ENCODE measurements around the gene DEPDC5.

DEPDC5 gene

GRCh38 chr22:31841078-31841827 lies 87.4 kb downstream of the DEPDC5 start:
- H3K9me3 ChIP-seq (ENCODE audit: control insufficient read depth in 1 of 2, low read length in 2 of 2): no peaks in the 10 kb centered on the region
- no peak overlapping the region for H3K4me3 ChIP-seq (ENCODE audit: low read depth in 1 of 2, low read length in 2 of 2)
- no peak overlapping the region for H3K27ac ChIP-seq (ENCODE audit: low read depth, low read length)
- H3K27me3 ChIP-seq (ENCODE audit: control insufficient read depth in 1 of 2, insufficient read depth in 2 of 2, low read length in 2 of 2): no peaks in the 10 kb centered on the region
- no peak overlapping the region for H3K9ac ChIP-seq (ENCODE audit: low read depth in 1 of 2, low read length in 2 of 2)
- H3K4me1 ChIP-seq (ENCODE audit: control insufficient read depth in 1 of 2, insufficient read depth in 2 of 2, low read length in 2 of 2): no peaks in the 10 kb centered on the region
- peaks cover 17 to 65% of the 10 kb centered on the region in 2 donors for H3K36me3 ChIP-seq (ENCODE audit: control insufficient read depth in 1 of 2, insufficient read depth in 2 of 2, low read length in 2 of 2)

DNA sequence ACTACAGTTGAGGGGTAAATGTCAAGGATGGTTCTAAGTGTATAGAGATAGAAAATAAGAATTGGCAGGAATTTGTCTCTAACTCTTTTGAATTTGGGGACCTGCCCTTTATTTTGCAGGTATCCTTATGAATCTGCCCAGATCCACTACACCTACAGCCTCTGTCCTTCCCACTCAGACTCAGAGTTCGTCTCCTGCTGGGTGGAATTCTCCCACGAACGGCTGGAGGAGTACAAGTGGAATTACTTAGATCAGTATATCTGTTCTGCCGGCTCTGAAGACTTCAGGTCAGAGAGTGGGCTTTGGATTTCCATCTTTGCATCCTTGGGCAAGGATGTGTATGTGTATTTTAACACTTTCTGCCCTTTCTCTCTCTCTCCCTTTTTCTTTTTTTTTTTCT lies 89.7 kb downstream of the DEPDC5 start:
- no peak overlapping the region for H3K9ac ChIP-seq (ENCODE audit: low read depth in 1 of 2, low read length in 2 of 2)
- no peak overlapping the region for H3K27ac ChIP-seq (ENCODE audit: low read depth, low read length)
- H3K9me3 ChIP-seq (ENCODE audit: control insufficient read depth in 1 of 2, low read length in 2 of 2): no peaks in the 10 kb centered on the region
- H3K27me3 ChIP-seq (ENCODE audit: control insufficient read depth in 1 of 2, insufficient read depth in 2 of 2, low read length in 2 of 2): no peaks in the 10 kb centered on the region
- peaks cover 29 to 71% of the 10 kb centered on the region in 2 donors for H3K36me3 ChIP-seq (ENCODE audit: control insufficient read depth in 1 of 2, insufficient read depth in 2 of 2, low read length in 2 of 2)
- no peak overlapping the region for H3K4me3 ChIP-seq (ENCODE audit: low read depth in 1 of 2, low read length in 2 of 2)
- no peaks in the 10 kb centered on the region for H3K4me1 ChIP-seq (ENCODE audit: control insufficient read depth in 1 of 2, insufficient read depth in 2 of 2, low read length in 2 of 2)

DNA sequence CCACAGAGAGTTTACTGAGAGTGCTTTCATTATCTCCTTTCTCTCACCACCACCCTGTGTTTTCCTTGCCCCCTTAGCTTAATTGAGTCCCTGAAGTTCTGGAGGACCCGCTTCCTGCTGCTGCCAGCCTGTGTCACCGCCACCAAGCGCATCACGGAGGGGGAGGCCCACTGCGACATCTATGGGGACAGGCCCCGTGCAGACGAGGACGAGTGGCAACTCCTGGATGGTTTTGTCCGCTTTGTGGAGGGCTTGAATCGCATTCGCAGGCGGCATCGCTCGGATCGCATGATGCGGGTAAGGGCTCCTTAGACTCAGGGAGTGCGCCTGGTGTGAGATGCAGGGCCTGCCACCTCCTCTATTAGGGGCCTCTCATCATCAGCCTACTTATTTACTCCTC lies 91.1 kb downstream of the DEPDC5 start:
- Histone ChIP-seq H3K27ac (ENCODE audit: low read depth, low read length) (no peak overlapping the region), H3K4me3 (ENCODE audit: low read depth in 1 of 2, low read length in 2 of 2) (no peak overlapping the region), H3K36me3 (ENCODE audit: control insufficient read depth in 1 of 2, insufficient read depth in 2 of 2, low read length in 2 of 2) (peaks cover 22 to 71% of the 10 kb centered on the region in 2 donors), H3K4me1 (ENCODE audit: control insufficient read depth in 1 of 2, insufficient read depth in 2 of 2, low read length in 2 of 2) (no peaks in the 10 kb centered on the region), H3K9me3 (ENCODE audit: control insufficient read depth in 1 of 2, low read length in 2 of 2) (no peaks in the 10 kb centered on the region), H3K9ac (ENCODE audit: low read depth in 1 of 2, low read length in 2 of 2) (no peak overlapping the region), H3K27me3 (ENCODE audit: control insufficient read depth in 1 of 2, insufficient read depth in 2 of 2, low read length in 2 of 2) (no peaks in the 10 kb centered on the region)

- Histone ChIP-seq H3K9ac (ENCODE audit: low read depth in 1 of 2, low read length in 2 of 2) (no peak overlapping the region), H3K27me3 (ENCODE audit: control insufficient read depth in 1 of 2, insufficient read depth in 2 of 2, low read length in 2 of 2) (no peaks in the 10 kb centered on the region), H3K9me3 (ENCODE audit: control insufficient read depth in 1 of 2, low read length in 2 of 2) (no peaks in the 10 kb centered on the region), H3K36me3 (ENCODE audit: control insufficient read depth in 1 of 2, insufficient read depth in 2 of 2, low read length in 2 of 2) (peaks cover 22 to 65% of the 10 kb centered on the region in 2 donors), H3K27ac (ENCODE audit: low read depth, low read length) (no peak overlapping the region), H3K4me3 (ENCODE audit: low read depth in 1 of 2, low read length in 2 of 2) (no peak overlapping the region), H3K4me1 (ENCODE audit: control insufficient read depth in 1 of 2, insufficient read depth in 2 of 2, low read length in 2 of 2) (no peaks in the 10 kb centered on the region)
These were observed 92.6 kb downstream of the DEPDC5 start for GRCh38 chr22:31846161-31847115.

GRCh38 chr22:31848411-31848810 lies 94.6 kb downstream of the DEPDC5 start:
- no peaks in the 10 kb centered on the region for H3K4me1 ChIP-seq (ENCODE audit: control insufficient read depth in 1 of 2, insufficient read depth in 2 of 2, low read length in 2 of 2)
- H3K27me3 ChIP-seq (ENCODE audit: control insufficient read depth in 1 of 2, insufficient read depth in 2 of 2, low read length in 2 of 2): no peaks in the 10 kb centered on the region
- H3K9ac ChIP-seq (ENCODE audit: low read depth in 1 of 2, low read length in 2 of 2): no peak overlapping the region
- H3K27ac ChIP-seq (ENCODE audit: low read depth, low read length): no peak overlapping the region
- H3K4me3 ChIP-seq (ENCODE audit: low read depth in 1 of 2, low read length in 2 of 2): no peak overlapping the region
- H3K9me3 ChIP-seq (ENCODE audit: control insufficient read depth in 1 of 2, low read length in 2 of 2): no peaks in the 10 kb centered on the region
- H3K36me3 ChIP-seq (ENCODE audit: control insufficient read depth in 1 of 2, insufficient read depth in 2 of 2, low read length in 2 of 2): peaks cover 29 to 75% of the 10 kb centered on the region in 2 donors

DNA sequence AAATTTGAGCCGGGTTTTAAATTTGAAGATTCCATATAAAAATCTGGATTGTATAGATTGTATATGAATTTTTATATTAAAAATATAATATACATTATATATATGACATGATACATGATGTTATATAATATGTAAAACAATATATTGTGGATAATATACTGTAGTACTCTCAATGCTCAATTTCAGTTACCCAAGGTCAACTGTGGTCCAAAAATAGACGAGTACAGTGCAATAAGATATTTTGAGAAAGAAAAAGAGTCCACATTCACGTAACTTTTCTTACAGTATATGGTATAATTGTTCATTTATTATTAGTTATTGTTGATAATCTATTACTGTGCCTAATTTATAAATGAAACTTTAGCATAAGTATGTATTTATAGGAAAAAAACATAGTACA lies 96.3 kb downstream of the DEPDC5 start:
- H3K36me3 ChIP-seq (ENCODE audit: control insufficient read depth in 1 of 2, insufficient read depth in 2 of 2, low read length in 2 of 2): peaks cover 30 to 77% of the 10 kb centered on the region in 2 donors
- H3K27me3 ChIP-seq (ENCODE audit: control insufficient read depth in 1 of 2, insufficient read depth in 2 of 2, low read length in 2 of 2): no peaks in the 10 kb centered on the region
- no peak overlapping the region for H3K9ac ChIP-seq (ENCODE audit: low read depth in 1 of 2, low read length in 2 of 2)
- H3K9me3 ChIP-seq (ENCODE audit: control insufficient read depth in 1 of 2, low read length in 2 of 2): no peaks in the 10 kb centered on the region
- no peak overlapping the region for H3K4me3 ChIP-seq (ENCODE audit: low read depth in 1 of 2, low read length in 2 of 2)
- H3K4me1 ChIP-seq (ENCODE audit: control insufficient read depth in 1 of 2, insufficient read depth in 2 of 2, low read length in 2 of 2): no peaks in the 10 kb centered on the region
- no peak overlapping the region for H3K27ac ChIP-seq (ENCODE audit: low read depth, low read length)

- Histone ChIP-seq H3K4me3 (ENCODE audit: low read depth in 1 of 2, low read length in 2 of 2) (no peak overlapping the region), H3K9ac (ENCODE audit: low read depth in 1 of 2, low read length in 2 of 2) (no peak overlapping the region), H3K27me3 (ENCODE audit: control insufficient read depth in 1 of 2, insufficient read depth in 2 of 2, low read length in 2 of 2) (no peaks in the 10 kb centered on the region), H3K36me3 (ENCODE audit: control insufficient read depth in 1 of 2, insufficient read depth in 2 of 2, low read length in 2 of 2) (peaks cover 16 to 70% of the 10 kb centered on the region in 2 donors), H3K4me1 (ENCODE audit: control insufficient read depth in 1 of 2, insufficient read depth in 2 of 2, low read length in 2 of 2) (no peaks in the 10 kb centered on the region), H3K9me3 (ENCODE audit: control insufficient read depth in 1 of 2, low read length in 2 of 2) (no peaks in the 10 kb centered on the region), H3K27ac (ENCODE audit: low read depth, low read length) (no peak overlapping the region)
These were observed 99.0 kb downstream of the DEPDC5 start for GRCh38 chr22:31852691-31853421.

- Histone ChIP-seq H3K4me3 (ENCODE audit: low read depth in 1 of 2, low read length in 2 of 2) (no peak overlapping the region), H3K4me1 (ENCODE audit: control insufficient read depth in 1 of 2, insufficient read depth in 2 of 2, low read length in 2 of 2) (no peaks in the 10 kb centered on the region), H3K27ac (ENCODE audit: low read depth, low read length) (no peak overlapping the region), H3K9ac (ENCODE audit: low read depth in 1 of 2, low read length in 2 of 2) (no peak overlapping the region), H3K36me3 (ENCODE audit: control insufficient read depth in 1 of 2, insufficient read depth in 2 of 2, low read length in 2 of 2) (peaks cover 10 to 63% of the 10 kb centered on the region in 2 donors), H3K9me3 (ENCODE audit: control insufficient read depth in 1 of 2, low read length in 2 of 2) (no peaks in the 10 kb centered on the region), H3K27me3 (ENCODE audit: control insufficient read depth in 1 of 2, insufficient read depth in 2 of 2, low read length in 2 of 2) (no peaks in the 10 kb centered on the region)
These were observed 100.1 kb downstream of the DEPDC5 start for GRCh38 chr22:31853736-31854495.

- Histone ChIP-seq H3K27ac (ENCODE audit: low read depth, low read length) (no peak overlapping the region), H3K36me3 (ENCODE audit: control insufficient read depth in 1 of 2, insufficient read depth in 2 of 2, low read length in 2 of 2) (peaks cover 22 to 65% of the 10 kb centered on the region in 2 donors), H3K4me3 (ENCODE audit: low read depth in 1 of 2, low read length in 2 of 2) (no peak overlapping the region)
These were observed 103.4 kb downstream of the DEPDC5 start for GRCh38 chr22:31857247-31857646.

More at GRCh38 chr22:31857247-31857646, 103.4 kb downstream of the DEPDC5 start:
- H3K9ac ChIP-seq (ENCODE audit: low read depth in 1 of 2, low read length in 2 of 2): no peak overlapping the region
- no peaks in the 10 kb centered on the region for H3K4me1 ChIP-seq (ENCODE audit: control insufficient read depth in 1 of 2, insufficient read depth in 2 of 2, low read length in 2 of 2)
- H3K27me3 ChIP-seq (ENCODE audit: control insufficient read depth in 1 of 2, insufficient read depth in 2 of 2, low read length in 2 of 2): no peaks in the 10 kb centered on the region
- no peaks in the 10 kb centered on the region for H3K9me3 ChIP-seq (ENCODE audit: control insufficient read depth in 1 of 2, low read length in 2 of 2)
